ENCODE measurements around the gene CDC42EP4. TPM values are rescaled to one million over a fixed set of nuclear protein-coding genes. Genes with fewer than 3 reads are reported as not detected.
A peak's percentile ranks its signal among the peaks of the same experiment; 100 is the strongest.

The CDC42EP4 gene
- total and polyA plus RNA-seq, 2 experiments from 2014 or later = 62.4 to 82.7 TPM

GRCh38 chr17:73292031-73292531 is 19.7 kb downstream of the CDC42EP4 start:
- H4K20me1 ChIP-seq (ENCODE audit: insufficient read depth, poor library complexity, severe bottlenecking) = peaks cover 97% of the 10 kb centered on the region
- H3K9me3 ChIP-seq (ENCODE audit: low read depth) = no peaks in the 10 kb centered on the region
- peak overlapping the region; percentile 56 for H3K4me2 ChIP-seq
- no peaks in the 10 kb centered on the region for H3K36me3 ChIP-seq (replicated peaks; ENCODE audit: insufficient read depth, low read depth)
- no peaks in the 10 kb centered on the region for H3K9me2 ChIP-seq (replicated peaks; ENCODE audit: insufficient read depth)
- peaks cover 99% of the 10 kb centered on the region for H3K79me2 ChIP-seq
- H3K27ac ChIP-seq = peak overlapping the region; percentile 74
- H3K27me3 ChIP-seq = no peaks in the 10 kb centered on the region
- 87% methylated on average over 12 of the region's 12 CpGs for WGBS (ENCODE audit: low lambda C conversion rate, missing lambda C conversion rate)
- no peak overlapping the region for H2AFZ ChIP-seq
- DNase-seq (ENCODE audit: low spot score) = no peak
- TF ChIP-seq EZH2 (IDR thresholded peaks at IDR 0.05; ENCODE audit: borderline replicate concordance) (no peak), CTCF (IDR thresholded peaks at IDR 0.05; ENCODE audit: poor library complexity) (no peak), EZH2phosphoT487 (IDR thresholded peaks at IDR 0.05; ENCODE audit: low read depth, severe bottlenecking, unreplicated experiment) (no peak)
- H3K4me3 ChIP-seq = no peak overlapping the region
- H3K4me1 ChIP-seq (ENCODE audit: insufficient read depth) = peaks cover 54% of the 10 kb centered on the region

- H3K4me2 ChIP-seq = peak overlapping the region; percentile 56
Measured at GRCh38 chr17:73291260-73291801, 20.5 kb downstream of the CDC42EP4 start.

GRCh38 chr17:73290399-73291259 is 21.2 kb downstream of the CDC42EP4 start:
- no peak for DNase-seq (ENCODE audit: low spot score)
- peaks cover 54% of the 10 kb centered on the region for H3K4me1 ChIP-seq (ENCODE audit: insufficient read depth)
- H3K27me3 ChIP-seq = no peaks in the 10 kb centered on the region
- H2AFZ ChIP-seq = no peak overlapping the region
- no peaks in the 10 kb centered on the region for H3K9me2 ChIP-seq (replicated peaks; ENCODE audit: insufficient read depth)
- peak overlapping the region; percentile 56 for H3K4me2 ChIP-seq
- whole genome bisulfite sequencing (ENCODE audit: low lambda C conversion rate, missing lambda C conversion rate) = 87% methylated on average over 16 of the region's 16 CpGs
- H3K9me3 ChIP-seq (ENCODE audit: low read depth) = no peaks in the 10 kb centered on the region
- no peaks in the 10 kb centered on the region for H3K36me3 ChIP-seq (replicated peaks; ENCODE audit: insufficient read depth, low read depth)
- H4K20me1 ChIP-seq (ENCODE audit: insufficient read depth, poor library complexity, severe bottlenecking) = peaks cover 100% of the 10 kb centered on the region
- peak overlapping the region; percentile 74 for H3K27ac ChIP-seq
- peaks cover 100% of the 10 kb centered on the region for H3K79me2 ChIP-seq
- H3K4me3 ChIP-seq = no peak overlapping the region
- TF ChIP-seq EZH2 (IDR thresholded peaks at IDR 0.05; ENCODE audit: borderline replicate concordance) (no peak), CTCF (IDR thresholded peaks at IDR 0.05; ENCODE audit: poor library complexity) (no peak), EZH2phosphoT487 (IDR thresholded peaks at IDR 0.05; ENCODE audit: low read depth, severe bottlenecking, unreplicated experiment) (no peak)

More at GRCh38 chr17:73291260-73291801, 20.5 kb downstream of the CDC42EP4 start:
- H3K9me2 ChIP-seq (replicated peaks; ENCODE audit: insufficient read depth) = no peaks in the 10 kb centered on the region
- H3K4me1 ChIP-seq (ENCODE audit: insufficient read depth) = peaks cover 54% of the 10 kb centered on the region
- DNase-seq (ENCODE audit: low spot score) = no peak
- WGBS (ENCODE audit: low lambda C conversion rate, missing lambda C conversion rate) = 74% methylated on average over 8 of the region's 8 CpGs
- peaks cover 100% of the 10 kb centered on the region for H3K79me2 ChIP-seq
- TF ChIP-seq EZH2 (IDR thresholded peaks at IDR 0.05; ENCODE audit: borderline replicate concordance) (no peak), CTCF (IDR thresholded peaks at IDR 0.05; ENCODE audit: poor library complexity) (no peak)
- no peaks in the 10 kb centered on the region for H3K36me3 ChIP-seq (replicated peaks; ENCODE audit: insufficient read depth, low read depth)
- H2AFZ ChIP-seq = no peak overlapping the region
- peaks cover 99% of the 10 kb centered on the region for H4K20me1 ChIP-seq (ENCODE audit: insufficient read depth, poor library complexity, severe bottlenecking)
- H3K27me3 ChIP-seq = no peaks in the 10 kb centered on the region
- no peak overlapping the region for H3K4me3 ChIP-seq
- H3K27ac ChIP-seq = peak overlapping the region; percentile 74
- no peaks in the 10 kb centered on the region for H3K9me3 ChIP-seq (ENCODE audit: low read depth)
